Measurements from ENCODE around the gene LMAN2L. TPM values are rescaled to one million over a fixed set of nuclear protein-coding genes. Genes with fewer than 3 reads are reported as not detected.

Gene LMAN2L
- total and polyA plus RNA-seq, 8 donors: 1.4 to 17.1 (median 6.0) TPM

- no peaks in the 10 kb centered on the region for H3K27me3 ChIP-seq
- DNase-seq: no peak
- intact Hi-C loops (cut with DNase I; ENCODE audit: low total_unique reads): no loop called here
- 68 to 82% (median 75%) methylated on average over 3 of the region's 3 CpGs for WGBS, 5 donors
- no peaks in the 10 kb centered on the region for H3K4me1 ChIP-seq
- H3K36me3 ChIP-seq: peaks cover 56 to 100% (median 94%) of the 10 kb centered on the region in 4 donors
- no peaks in the 10 kb centered on the region for H3K9me3 ChIP-seq
- TF ChIP-seq POLR2A (IDR thresholded peaks at IDR 0.05): no peak
- no peak for TF ChIP-seq POLR2AphosphoS5 (IDR thresholded peaks at IDR 0.05)
- no peak for TF ChIP-seq CTCF (IDR thresholded peaks at IDR 0.05)
- H3K27ac ChIP-seq: no peak overlapping the region
- H3K4me3 ChIP-seq: no peak overlapping the region
Measured at GRCh38 chr2:96710985-96711384, 28.9 kb downstream of the LMAN2L start.

- TF ChIP-seq POLR2A (IDR thresholded peaks at IDR 0.05): no peak
- no peak for TF ChIP-seq POLR2AphosphoS5 (IDR thresholded peaks at IDR 0.05)
- TF ChIP-seq EP300 (IDR thresholded peaks at IDR 0.05): no peak
- TF ChIP-seq CTCF (IDR thresholded peaks at IDR 0.05): no peak
- Histone ChIP-seq H3K27ac (no peak overlapping the region), H3K27me3 (no peaks in the 10 kb centered on the region), H3K4me3 (no peak overlapping the region), H3K4me1 (no peaks in the 10 kb centered on the region), H3K9me3 (no peaks in the 10 kb centered on the region), H3K36me3 (peaks cover 27 to 75% (median 65%) of the 10 kb centered on the region in 4 donors)
- DNase-seq: no peak
- 85 to 97% (median 95%) methylated on average over 14 to 16 of the region's 16 CpGs for WGBS, 5 donors
- intact Hi-C loops (cut with DNase I; ENCODE audit: low total_unique reads): no loop called here
Measured at GRCh38 chr2:96703021-96703751, 36.7 kb downstream of the LMAN2L start.

- H3K36me3 ChIP-seq: peaks cover 21 to 66% (median 55%) of the 10 kb centered on the region in 4 donors
- H3K4me1 ChIP-seq: no peaks in the 10 kb centered on the region
- no peaks in the 10 kb centered on the region for H3K9me3 ChIP-seq
- no peak for TF ChIP-seq EP300 (IDR thresholded peaks at IDR 0.05)
- TF ChIP-seq CTCF (IDR thresholded peaks at IDR 0.05): no peak
- no peak for TF ChIP-seq POLR2AphosphoS5 (IDR thresholded peaks at IDR 0.05)
- no peak for TF ChIP-seq POLR2A (IDR thresholded peaks at IDR 0.05)
- H3K4me3 ChIP-seq: no peak overlapping the region
- H3K27me3 ChIP-seq: no peaks in the 10 kb centered on the region
- no peak for DNase-seq
- 90 to 93% (median 92%) methylated on average over 15 to 17 of the region's 17 CpGs for WGBS, 5 donors
- no peak overlapping the region for H3K27ac ChIP-seq
- intact Hi-C loops (cut with DNase I; ENCODE audit: low total_unique reads): no loop called here
Measured at GRCh38 chr2:96702098-96702785, 37.6 kb downstream of the LMAN2L start.

GRCh38 chr2:96701636-96702035, 38.2 kb downstream of the LMAN2L start:
- WGBS, 5 donors: 84 to 95% (median 91%) methylated on average over 6 of the region's 6 CpGs
- H3K4me1 ChIP-seq: no peaks in the 10 kb centered on the region
- DNase-seq: no peak

More at GRCh38 chr2:96701636-96702035, 38.2 kb downstream of the LMAN2L start:
- intact Hi-C loops (cut with DNase I; ENCODE audit: low total_unique reads): no loop called here
- Histone ChIP-seq H3K27ac (no peak overlapping the region), H3K4me3 (no peak overlapping the region), H3K36me3 (peaks cover 15 to 60% (median 49%) of the 10 kb centered on the region in 4 donors), H3K27me3 (no peaks in the 10 kb centered on the region), H3K9me3 (no peaks in the 10 kb centered on the region)
- TF ChIP-seq POLR2A (IDR thresholded peaks at IDR 0.05): no peak
- no peak for TF ChIP-seq POLR2AphosphoS5 (IDR thresholded peaks at IDR 0.05)
- TF ChIP-seq CTCF (IDR thresholded peaks at IDR 0.05): no peak
- no peak for TF ChIP-seq EP300 (IDR thresholded peaks at IDR 0.05)
